Activated T-cell treated with anti-CD3 and anti-CD28 coated beads for 48 hours (primary cell): ENCODE data around the gene RPRD2.
"Not testable (repeated sequence)": the region's sequence is repeated elsewhere in the genome, so short reads cannot be mapped to it uniquely, and the experiment has no call there.

ENCODE experiments used
- DNase-seq: peaks from one replicate; pipeline ENCODE4 v3.0.0-alpha.2; 2020; ENCODE audit warnings: low read depth

Gene RPRD2

DNA sequence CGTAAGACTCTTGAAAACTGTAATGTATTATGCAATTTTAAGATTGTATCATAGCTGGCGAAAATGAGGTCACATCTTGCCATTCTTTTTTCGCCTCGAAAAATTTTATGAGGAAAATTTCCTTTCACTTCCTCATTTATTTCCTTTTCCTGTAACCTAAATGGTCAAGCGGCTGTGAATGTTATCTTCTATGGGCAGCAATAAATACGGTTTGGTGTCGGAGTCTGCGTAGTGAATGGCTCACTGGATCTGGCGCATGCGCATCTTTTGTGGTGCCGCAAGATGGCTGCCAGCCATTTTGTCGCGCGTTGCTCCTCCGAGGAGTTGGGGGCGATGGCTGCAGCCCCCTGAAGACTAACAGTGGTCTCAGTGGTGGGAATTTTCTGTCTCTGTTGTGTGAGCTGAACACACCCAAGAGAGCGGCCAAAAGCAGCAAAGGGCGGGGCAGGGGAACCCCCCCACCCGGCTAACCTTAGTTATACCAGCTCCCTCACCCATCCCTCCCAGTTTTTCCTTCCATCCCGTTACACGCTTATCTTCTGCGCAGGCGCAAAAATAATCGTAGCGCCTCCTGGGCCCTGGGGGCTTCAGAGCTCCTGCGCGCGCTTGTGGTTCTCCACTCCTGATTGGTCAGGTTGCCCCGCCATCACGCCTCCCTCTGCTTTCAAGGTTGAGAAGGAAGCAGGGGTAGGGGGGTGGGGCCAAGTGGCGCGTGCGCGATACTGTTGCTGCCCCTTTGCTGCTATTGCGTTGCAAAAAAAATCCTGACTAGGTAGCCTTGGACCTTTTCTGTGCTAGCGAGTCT, at the start of gene RPRD2:
RPRD2 (plus strand) TSS at position 722 of the 805 bp plus-strand sequence. CDS start 568 bp downstream, outside the sequence.
- DNase-seq: peak; percentile 95

DNA sequence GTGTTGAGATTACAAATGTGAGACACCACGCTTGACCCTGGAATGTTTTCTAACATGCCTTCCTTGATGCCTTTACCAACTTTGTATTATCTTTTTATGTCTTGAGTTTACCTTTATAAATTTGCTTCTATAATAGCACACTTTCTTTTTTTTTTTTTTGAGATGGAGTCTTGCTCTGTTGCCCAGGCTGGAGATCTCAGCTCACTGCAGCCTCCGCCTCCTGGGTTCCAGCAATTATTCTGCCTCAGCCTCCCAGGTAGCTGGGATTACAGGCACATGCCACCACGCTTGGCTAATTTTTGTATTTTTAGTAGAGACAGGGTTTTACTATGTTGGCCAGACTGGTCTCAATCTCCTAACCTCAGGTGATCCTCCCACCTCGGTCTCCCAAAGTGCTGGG, 49.3 kb upstream of the RPRD2 start:
- not testable (repeated sequence) for DNase-seq

DNA sequence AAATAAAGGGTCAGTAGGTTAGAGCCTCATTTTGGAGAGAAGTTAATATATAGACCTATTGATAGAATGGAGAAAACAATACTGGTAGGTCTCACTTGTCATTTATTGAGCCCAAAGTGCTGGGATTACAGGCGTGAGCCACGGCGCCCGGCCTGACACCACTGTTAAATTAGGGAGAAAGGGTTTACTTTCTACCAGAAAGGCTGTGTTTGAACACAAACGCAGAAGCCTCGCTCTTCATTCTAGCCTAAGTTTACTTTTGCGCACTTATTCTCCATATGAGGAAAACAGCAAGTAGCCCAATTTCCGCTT, 43.3 kb upstream of the RPRD2 start:
- DNase-seq: no peak

DNA sequence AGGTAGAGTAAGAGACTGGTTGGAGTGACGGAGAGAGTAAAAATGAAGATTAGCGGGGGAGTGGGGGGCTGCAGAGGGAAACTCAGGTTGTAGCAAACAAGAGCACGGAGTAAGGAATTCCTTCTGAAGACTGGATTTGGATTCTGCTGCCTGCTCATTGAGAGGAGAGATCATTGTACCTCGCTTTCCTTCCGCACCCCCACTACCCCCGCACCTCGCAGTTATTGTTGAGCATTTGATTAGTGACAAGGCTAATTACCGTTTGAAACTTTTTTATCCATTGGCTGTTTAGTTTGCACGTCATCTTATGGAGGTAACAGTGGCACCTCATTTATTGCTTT, 42.2 kb upstream of the RPRD2 start:
- DNase-seq: no peak

DNA sequence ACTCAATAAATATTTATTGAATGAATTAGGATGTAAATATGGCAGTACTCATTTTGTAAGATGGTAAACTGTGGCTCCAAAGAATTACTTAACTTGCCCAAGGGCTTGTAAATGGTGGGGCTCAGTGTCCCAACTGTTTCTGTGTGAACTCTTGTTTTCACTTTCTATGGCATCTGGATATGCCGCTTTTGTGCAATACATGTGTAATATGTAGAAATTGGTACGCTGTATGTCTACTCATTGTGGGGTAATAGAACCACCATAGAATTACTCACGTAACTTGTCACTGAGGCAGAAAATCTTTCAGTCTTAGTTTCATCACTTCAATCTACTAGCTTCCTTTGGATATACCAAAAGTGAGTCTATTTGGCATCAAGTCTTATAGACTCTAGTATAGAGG, 41.6 kb upstream of the RPRD2 start:
- DNase-seq: peak; percentile 8

DNA sequence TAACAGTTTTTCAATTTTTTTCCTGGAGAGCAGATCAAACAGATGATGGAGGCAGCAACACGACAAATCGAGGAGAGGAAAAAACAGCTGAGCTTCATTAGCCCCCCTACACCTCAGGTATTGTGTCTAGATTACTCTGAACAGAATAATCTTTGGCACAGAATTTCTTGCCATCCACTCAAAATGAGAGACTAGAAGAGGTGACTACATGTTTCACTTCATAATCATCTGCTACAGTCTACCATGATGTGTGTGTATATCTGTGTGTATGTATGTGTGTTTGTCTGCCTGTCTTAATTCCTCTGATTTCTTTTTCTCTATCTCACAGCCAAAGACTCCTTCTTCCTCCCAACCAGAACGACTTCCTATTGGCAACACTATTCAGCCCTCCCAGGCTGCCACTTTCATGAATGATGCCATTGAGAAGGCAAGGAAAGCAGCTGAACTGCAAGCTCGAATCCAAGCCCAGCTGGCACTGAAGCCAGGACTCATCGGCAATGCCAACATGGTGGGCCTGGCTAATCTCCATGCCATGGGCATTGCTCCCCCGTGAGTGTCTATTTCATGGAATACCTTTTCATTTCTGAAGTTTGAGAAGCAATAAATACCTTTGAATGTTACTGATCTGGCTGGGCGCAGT, 31.2 kb upstream of the RPRD2 start:
- no peak for DNase-seq

DNA sequence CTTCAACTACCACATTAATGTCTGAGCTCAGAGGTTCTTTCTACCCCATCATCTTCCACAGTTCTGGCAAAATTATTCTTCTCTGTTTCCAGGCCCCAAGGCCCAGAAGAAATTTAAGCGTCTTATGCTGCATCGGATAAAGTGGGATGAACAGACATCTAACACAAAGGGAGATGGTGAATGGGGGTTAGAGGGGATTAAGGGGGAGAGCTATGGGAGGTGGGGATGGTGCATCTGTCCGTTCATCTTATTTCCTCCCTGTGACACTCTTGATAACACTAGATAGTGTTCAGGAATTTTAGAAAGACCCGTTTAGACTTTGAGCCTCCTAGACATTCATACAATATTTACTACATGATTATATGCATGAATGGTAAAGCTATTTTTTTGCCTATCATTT, 17.6 kb upstream of the RPRD2 start:
- no peak for DNase-seq

DNA sequence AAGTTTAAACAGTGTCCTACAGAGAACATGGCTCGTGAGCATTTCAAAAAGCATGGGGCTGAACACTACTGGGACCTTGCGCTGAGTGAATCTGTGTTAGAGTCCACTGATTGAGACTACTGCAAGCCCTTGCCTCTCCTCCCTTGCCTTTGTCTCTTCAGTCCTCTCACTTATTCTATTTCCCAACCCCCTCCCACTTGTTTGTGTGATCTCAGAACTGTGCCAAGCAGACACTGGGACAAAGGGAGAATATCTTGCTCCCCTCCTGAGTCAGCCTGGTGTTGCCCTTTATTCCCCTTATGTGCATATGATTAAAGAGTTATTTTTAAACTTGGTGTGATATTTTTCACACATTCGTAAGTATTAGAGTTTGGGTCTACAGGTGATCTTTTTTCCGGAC, 11.1 kb upstream of the RPRD2 start:
- DNase-seq: no peak

DNA sequence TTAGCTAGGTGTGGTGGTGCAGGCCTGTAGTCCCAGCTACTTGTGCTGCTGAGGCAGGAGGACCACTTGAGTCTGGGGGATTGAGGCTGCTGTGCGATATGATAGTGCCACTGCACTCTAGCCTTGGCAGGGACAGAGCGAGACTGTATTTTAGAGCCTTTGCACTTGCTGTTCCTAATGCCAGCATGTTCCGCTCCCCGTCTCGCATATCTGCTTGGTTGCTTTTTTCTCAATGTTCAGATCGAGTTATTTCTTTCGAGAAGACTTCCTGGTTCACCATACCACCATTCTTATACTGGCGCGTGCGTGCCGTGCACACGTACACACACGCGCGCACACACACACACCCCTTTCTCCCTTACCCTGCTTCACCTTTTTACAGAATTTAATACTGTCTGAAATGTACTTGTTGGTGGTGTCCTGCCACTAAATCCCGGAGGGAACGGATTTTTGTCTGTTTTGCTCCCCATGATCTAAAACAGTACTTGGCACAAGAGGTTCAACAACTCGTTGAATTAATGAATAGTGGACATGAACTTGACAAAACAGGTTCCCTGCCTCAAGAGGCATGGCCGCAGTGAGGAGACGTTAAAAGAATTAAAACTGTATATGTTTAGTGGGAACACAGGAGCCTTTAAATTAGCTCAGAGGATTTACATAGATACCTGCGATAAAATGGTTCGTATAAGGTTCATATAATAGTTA, 1.1 kb upstream of the RPRD2 start:
- DNase-seq: peak; percentile 10

DNA sequence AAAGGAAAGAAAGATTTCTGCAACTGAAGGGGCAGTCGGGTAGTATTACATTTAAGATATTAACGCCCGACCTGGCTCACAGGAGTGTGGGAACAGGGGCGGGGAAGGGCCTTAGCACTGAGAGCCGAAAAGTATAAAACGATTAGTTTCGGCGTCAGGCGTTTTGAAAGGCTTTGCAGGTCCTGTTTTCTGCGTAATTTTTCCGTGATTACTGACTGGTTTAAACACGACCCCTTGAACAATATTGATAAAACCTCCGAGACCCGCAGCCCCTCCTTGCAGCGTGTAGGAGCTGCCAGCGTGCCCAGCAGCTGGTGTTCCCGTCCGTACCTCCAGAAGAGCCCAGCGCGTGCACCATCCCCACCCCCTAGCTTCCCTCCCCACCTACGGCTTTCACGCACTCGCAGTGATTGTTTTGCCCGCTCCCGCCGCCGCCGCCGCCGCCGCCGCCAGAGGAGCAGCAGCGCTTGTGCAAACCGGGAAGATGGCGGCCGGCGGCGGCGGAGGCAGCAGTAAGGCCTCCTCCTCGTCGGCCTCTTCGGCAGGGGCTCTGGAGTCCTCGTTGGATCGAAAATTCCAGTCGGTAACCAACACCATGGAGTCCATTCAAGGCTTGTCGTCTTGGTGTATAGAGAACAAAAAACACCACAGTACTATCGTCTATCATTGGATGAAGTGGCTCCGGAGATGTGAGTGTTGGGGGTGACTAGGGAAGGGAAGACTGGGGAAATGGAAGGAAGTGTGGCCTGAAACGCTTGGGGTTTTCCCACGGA, 470 bp downstream of the RPRD2 start:
- peak; percentile 77 for DNase-seq

DNA sequence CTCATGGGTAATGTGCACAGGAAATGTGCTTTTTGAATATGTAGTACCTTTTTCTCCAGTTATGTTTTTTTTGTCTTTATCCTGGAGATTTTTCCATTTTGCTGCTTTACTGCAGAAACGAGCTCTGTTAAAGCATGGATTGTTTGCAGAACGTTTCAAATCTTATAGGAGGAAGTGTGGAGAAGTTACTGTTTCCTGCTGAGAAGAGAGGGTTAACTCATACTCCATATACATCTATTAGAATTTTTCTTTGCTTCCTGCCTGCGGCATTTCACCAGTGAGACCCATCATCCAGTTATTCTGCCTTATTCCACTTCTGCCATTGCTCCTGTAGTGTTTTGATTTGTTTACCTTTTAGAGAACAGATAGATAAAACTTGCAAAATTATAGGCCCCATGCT, 2.0 kb downstream of the RPRD2 start:
- DNase-seq: no peak

DNA sequence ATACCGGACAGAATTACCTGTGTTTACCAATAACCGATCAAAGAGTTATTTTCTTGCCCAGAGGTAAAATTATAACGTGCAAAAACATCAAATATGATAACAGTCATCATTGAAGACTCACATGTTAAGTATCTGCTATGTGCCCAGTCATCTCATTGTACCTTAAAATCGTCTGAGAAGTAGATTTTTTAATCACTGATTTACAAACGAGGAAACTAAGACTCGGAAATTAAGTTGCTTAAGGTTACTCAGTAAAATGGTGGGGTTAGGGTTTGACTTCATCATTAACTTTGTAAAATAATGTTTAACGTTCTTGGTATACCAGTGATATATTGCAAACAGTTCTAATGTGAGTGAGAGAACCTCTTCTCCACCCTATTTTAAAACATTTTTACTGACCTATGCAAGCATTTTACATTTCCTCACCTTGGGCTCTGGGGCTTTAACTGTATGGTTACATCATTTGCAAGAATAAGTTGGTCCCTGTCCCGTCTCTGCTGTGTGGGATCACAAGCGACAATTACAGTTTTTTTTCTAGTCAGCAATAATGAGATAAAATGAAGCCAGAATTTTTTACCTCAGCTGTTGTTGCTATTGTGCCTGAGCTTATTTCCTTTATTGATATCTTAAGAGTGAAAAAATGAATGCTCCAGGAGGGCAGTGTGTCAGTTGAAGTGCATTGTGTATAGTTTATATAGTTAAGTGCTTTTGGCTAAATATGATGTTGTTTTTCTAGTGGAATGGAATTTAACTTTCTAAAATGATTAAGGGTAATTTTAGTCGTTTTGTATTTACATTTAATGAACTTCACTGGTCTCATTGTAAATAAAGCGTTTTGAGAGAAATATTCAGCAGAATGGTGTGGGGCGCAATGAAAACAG, 2.7 kb downstream of the RPRD2 start:
- no peak for DNase-seq

DNA sequence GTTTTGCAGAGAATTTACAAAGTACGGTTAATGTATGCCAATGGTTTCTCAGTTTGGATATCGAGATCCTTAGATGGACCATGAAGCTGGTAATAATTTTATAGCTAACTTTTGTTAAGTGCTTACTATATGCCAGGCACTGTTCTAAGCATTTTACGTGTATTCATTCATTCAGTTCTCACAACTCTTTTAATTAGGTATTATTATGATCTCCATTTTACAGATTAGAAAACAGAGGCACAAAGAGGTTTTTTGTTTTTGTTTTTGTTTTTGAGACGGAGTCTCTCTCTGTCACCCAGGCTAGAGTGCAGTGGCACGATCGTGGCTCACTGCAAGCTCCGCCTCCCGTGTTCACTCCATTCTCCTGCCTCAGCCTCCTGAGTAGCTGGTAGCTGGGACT, 7.2 kb downstream of the RPRD2 start:
- DNase-seq: no peak

DNA sequence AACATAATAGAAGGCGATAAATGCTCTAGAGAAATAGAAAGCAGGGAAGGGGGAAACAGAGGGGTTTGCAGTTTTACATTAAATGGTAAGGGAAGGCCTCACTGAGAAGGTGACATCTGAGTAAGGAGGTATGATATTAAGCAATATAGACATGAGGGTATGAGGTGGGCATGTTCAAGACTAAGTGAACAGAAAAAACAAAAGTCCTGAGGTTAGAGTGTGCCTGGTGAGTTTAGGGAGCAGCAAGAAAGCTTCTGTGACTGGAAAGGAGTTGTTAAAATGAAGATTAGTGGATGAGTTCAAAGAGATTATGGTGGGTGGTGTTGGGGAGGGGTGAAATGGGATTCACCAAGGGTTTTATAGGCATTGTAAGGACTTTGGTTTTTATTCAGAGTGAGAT, 8.6 kb downstream of the RPRD2 start:
- no peak for DNase-seq

DNA sequence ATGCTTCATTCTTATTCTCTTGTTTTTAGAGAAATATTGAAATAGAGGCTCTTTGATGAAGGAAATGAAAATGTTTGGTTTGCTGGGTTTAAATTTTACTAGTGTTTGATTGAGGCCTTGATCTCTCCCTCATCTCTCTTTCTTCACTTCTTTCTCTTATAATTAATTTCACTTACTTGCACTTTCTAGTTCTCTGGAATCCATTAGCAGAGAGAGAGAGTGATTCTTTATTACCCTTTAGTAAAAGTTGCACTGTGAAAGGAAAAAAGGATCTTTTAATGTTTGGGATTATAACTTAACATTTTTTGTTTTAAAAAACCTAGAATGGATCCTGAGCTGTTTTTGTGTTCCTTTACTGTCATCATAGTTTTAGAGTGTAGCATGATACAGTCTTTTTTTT, 12.2 kb downstream of the RPRD2 start:
- DNase-seq: no peak

DNA sequence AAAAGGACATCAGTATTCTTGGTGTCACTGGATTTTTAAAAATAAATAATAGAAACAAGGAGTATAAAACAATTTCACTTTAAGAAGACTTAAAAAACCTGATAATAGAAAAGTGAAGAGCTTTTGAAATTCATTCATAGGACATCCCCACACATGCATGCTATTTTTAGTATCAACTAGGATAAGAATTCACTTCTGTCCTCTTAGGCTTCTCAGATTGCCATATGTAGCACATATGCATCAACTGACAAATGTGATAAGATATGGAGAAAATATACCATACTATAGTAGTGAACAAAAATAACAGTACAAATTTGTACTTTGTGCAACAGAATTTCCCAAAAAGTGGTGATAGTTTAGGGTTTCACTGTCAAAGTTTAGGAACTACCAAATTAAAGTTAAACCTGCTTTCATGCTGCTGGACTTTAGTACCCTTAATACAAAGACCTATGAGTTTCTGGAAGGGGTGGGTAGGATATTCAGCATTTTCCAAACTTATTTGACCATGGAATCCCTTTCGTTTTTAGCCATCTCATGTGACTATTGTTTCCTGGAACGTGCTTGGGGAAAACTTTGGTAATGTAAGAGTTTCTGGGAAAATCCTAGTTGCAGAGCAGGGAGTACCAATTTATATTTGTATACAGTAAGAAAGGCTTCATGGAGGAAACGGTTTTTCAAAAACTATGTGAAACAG, 19.8 kb downstream of the RPRD2 start:
- no peak for DNase-seq

DNA sequence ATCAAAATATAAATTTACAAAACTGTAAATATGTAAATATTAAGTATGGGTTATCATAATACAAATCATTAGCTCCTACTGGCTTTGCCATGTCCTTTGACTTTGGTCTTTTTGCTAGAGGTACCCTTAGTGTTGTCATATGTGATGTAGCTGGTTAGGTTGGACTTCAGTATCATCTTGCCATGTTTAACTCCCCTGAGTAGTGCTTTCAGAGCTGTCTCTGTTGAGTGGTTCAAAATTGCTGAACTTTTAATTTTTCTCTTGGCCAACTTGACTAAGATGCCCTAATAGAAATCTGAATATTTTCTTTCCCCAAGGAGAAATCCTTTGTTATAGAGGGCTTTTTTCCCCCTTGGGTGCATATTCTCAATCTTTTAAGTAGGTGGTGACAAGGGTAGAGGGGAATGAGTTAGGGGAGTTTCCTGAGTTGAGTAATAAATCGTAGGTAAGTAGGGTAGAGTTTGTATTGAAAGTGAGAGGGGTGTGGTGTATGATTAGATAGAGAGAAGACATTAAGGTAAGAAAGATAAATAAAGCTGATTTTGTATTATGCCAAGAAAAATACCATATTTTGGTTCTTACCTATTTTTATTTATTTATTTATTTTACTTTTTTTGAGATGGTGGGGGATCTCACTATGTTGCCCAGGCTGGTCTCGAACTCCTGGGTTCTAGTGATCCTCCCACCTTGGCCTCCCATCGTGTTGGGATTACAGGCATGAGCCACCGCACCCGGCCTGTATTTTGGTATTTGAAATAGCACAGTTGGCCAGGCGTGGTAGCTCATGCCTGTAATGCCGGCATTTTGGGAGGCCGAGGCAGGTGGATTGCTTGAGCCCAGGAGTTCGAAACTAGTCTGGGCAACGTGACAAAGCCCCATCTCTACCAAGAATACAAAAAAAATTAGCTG, 21.8 kb downstream of the RPRD2 start:
- no peak for DNase-seq

DNA sequence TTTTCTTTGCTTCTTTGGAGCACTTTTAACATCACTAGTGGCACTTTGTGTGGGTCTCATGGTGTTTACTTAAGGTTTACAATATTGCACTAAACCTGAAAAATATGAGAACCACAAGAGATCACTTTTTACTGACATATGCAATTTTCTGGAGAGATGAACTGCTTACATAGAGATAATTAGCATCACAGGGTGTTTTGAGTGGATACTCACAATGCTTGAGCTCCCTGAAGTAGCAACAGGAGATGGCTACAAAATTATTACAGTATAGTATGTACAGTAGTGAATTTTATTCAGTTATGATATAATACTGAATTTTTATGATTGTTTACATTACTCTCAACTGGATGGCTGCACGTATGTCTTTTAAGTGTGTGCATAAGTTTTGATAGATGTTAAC, 22.6 kb downstream of the RPRD2 start:
- DNase-seq: no peak

DNA sequence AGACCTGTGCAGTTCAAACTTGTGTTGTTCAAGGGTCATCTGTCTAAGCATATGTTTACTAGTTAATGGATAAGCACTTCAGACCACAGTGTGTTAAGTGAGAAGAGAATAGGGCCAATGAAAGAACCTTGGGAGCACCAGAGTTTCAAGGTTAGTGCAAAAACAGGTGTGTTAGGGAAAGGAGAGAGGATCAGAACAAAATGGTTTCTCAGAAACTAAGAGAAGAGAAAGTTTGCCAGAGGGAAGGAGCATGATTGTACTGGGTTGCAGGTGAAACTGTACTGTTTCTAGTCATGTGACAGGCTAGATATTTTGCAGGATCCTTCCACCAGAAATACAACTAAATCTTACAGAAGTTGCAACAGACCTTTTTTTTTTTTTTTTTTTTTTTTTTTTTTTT, 23.3 kb downstream of the RPRD2 start:
- DNase-seq: no peak

DNA sequence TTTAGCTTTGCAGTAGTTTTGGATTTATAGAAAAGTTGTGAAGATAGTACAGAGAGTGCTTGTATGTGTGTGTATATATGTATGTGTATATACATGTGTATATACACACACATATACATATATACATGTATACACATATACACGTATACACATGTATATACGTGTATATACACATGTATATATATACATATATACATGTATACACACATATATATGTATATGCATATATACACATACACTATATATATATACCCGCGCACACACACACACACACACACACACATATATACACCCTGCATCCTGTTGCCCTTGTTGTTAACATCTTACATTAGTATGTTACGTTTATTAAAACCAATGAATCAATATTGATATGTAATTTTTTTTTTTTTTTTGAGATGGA, 24.3 kb downstream of the RPRD2 start:
- DNase-seq: no peak
